Measurements from ENCODE around the gene KIF1B. TPM values are rescaled to one million over a fixed set of nuclear protein-coding genes. Genes with fewer than 3 reads are reported as not detected.

Gene KIF1B
- total and polyA plus RNA-seq, 4 donors: 8.4 to 40.9 (median 8.9) TPM

Small RNA genes within 50 kb of the gene (small RNA-seq; reads per million reads assigned to genes)
- gene MIR1273D: not detected
- gene RNU6-37P: not detected
- not detected for gene RNU6-828P

Other genes starting within 250 kb of the KIF1B start
- 1 to 10 TPM; 1.2 to 2.2 TPM for gene RBP7, start 213.3 kb upstream of the KIF1B start, total RNA-seq
- 10 to 100 TPM in 1 of 2 donors, 1 to 10 TPM in 1; 7.5 to 11.8 TPM for gene RBP7, start 213.3 kb upstream of the KIF1B start, polyA plus RNA-seq
- 10 to 100 TPM; 21.1 to 25.5 TPM for gene UBE4B, start 177.6 kb upstream of the KIF1B start, total RNA-seq
- 10 to 100 TPM in 1 of 2 donors, 1 to 10 TPM in 1; 7.5 to 12.0 TPM for gene UBE4B, start 177.6 kb upstream of the KIF1B start, polyA plus RNA-seq
- 10 to 100 TPM; 52.4 to 89.0 TPM for gene PGD, start 188.5 kb downstream of the KIF1B start, total RNA-seq
- 100 to 1,000 TPM in 1 of 2 donors, 10 to 100 TPM in 1; 45.9 to 112 TPM for gene PGD, start 188.5 kb downstream of the KIF1B start, polyA plus RNA-seq
- gene CENPS, start 219.9 kb downstream of the KIF1B start, total RNA-seq: 1 to 10 TPM; 4.4 to 5.4 TPM
- gene CENPS, start 219.9 kb downstream of the KIF1B start, polyA plus RNA-seq: 1 to 10 TPM; 9.4 to 9.8 TPM
- gene CORT, start 239.5 kb downstream of the KIF1B start, total RNA-seq: under 1 TPM; 0.08 to 0.28 TPM
- gene CORT, start 239.5 kb downstream of the KIF1B start, polyA plus RNA-seq: under 1 TPM; 0.05 to 0.18 TPM

Data from liver (tissue), 5 donors.